ENCODE results near the gene CEP89.

GRCh38 chr19:32859591-32859990 lies 112.2 kb downstream of the CEP89 start:
- TF ChIP-seq CTCF (IDR thresholded peaks at IDR 0.05) (no peak), POLR2A (IDR thresholded peaks at IDR 0.05) (no peak), EP300 (IDR thresholded peaks at IDR 0.05) (no peak)
